Neural progenitor cell (in vitro differentiated cells): ENCODE measurements around the gene ZNF423.

Experiments
- CTCF ChIP-seq: fragments of 200-600 bp; sonication (generic); IDR thresholded peaks from 2 replicates; pipeline ENCODE4 v1.5.1; 2017; ENCODE audit warnings: antibody characterized with exemption, mild to moderate bottlenecking
- EZH2 ChIP-seq: fragments of 200-600 bp; sonication (generic); IDR thresholded peaks from 2 replicates; pipeline ENCODE4 v1.6.1; 2017; ENCODE audit warnings: antibody characterized with exemption, mild to moderate bottlenecking, moderate library complexity

DNA sequence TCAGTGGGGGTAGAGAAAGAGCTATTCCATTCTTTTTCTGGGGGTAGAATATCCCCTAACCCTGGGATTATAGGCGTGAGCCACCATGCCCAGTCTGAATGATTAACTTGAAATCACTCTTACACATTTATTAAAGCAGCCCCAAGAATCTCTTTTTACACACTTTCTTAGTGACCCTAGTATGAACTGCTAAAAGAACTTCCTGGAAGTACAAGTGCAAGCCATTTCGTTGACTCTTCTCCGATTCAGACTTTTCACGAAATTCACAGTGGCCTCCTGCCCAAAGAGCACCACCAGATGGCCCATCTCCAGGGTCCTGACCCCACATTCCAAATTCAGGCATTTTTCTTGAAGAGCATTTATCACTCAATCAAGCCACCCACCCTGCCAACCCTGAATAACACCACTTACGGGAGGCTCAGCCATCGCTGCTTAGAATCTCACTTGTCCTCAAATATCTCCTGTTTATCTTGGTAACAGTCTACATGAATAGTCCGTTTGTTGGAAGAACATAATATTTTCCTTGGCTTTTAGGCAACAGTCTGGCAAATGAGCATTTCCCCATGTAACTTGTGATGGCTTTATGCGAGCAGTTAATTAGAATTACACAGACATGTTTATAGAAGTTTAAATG, 28.0 kb downstream of the ZNF423 start:
- TF ChIP-seq CTCF (no peak), EZH2 (no peak)
